Measurements from ENCODE around the gene DDOST.

DDOST gene

DNA sequence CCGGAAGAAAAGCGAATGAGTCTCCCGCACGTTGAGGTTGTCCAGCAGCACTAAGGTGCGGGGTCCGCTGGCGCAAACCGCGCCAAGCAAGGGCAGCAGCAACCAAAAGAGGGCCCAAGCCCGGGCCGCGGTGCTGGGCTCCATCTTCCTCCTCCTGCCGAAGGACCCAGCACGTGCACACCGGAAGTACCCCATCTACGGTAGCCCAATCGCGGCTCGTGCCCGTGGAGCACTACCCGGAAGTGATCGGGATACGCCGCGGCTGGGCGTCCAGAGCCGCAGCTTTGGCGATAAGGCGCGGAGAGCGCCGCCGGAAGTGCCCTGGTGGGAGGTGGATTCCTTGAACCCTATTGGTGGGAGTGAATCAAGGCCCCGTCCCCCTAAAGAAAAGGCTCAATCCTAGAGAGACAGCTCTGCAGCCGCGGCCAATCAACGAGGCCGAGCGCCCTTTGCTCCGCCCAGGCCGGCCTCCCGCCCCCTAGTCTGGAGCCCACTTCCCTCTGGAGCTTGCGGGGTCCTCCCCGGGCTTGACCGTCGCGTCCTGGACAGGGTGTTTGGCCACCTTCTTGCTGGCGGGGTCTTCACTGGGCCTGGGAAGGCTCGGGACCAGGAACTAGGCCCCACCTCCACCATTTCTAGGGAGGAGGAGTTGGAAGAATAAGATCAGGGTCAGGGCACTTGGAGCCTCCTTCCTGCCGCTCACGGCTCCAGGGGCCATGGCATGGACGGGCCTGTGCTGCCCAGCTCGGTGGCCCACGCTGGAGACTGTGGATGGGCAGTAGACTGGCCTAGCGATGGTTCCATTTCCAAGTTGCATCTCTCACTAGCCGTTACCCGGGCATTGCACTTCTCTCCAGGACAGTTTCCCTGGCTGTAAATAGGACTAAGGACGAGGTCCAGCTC is at the start of gene DDOST:
Gene DDOST (minus strand): TSS at position 163 of the 903 bp plus-strand sequence. CDS start 19 bp downstream, at position 144.
- CTCF ChIA-PET: interaction anchor here (0.6 to 0.9 kb wide), 4 partner anchors 35 to 1580 kb away, joined by 3 to 6 read pairs (median 4); no protein-coding TSS in a partner anchor
- peak within 1 kb of the TSS; percentile 76 for H3K27ac ChIP-seq
- TF ChIP-seq, protein P1, sequence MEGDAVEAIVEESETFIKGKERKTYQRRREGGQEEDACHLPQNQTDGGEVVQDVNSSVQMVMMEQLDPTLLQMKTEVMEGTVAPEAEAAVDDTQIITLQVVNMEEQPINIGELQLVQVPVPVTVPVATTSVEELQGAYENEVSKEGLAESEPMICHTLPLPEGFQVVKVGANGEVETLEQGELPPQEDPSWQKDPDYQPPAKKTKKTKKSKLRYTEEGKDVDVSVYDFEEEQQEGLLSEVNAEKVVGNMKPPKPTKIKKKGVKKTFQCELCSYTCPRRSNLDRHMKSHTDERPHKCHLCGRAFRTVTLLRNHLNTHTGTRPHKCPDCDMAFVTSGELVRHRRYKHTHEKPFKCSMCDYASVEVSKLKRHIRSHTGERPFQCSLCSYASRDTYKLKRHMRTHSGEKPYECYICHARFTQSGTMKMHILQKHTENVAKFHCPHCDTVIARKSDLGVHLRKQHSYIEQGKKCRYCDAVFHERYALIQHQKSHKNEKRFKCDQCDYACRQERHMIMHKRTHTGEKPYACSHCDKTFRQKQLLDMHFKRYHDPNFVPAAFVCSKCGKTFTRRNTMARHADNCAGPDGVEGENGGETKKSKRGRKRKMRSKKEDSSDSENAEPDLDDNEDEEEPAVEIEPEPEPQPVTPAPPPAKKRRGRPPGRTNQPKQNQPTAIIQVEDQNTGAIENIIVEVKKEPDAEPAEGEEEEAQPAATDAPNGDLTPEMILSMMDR (conservative IDR thresholded peaks at IDR 0.05; ENCODE audit: low read depth): no peak
- POLR2A ChIA-PET (ENCODE audit: low non-redundant PET): interaction anchor here (0.6 to 0.9 kb wide), 2 partner anchors 211 to 533 kb away, joined by 3 read pairs; no protein-coding TSS in a partner anchor
- DNase-seq (ENCODE audit: low spot score): peak; percentile 99

DNA sequence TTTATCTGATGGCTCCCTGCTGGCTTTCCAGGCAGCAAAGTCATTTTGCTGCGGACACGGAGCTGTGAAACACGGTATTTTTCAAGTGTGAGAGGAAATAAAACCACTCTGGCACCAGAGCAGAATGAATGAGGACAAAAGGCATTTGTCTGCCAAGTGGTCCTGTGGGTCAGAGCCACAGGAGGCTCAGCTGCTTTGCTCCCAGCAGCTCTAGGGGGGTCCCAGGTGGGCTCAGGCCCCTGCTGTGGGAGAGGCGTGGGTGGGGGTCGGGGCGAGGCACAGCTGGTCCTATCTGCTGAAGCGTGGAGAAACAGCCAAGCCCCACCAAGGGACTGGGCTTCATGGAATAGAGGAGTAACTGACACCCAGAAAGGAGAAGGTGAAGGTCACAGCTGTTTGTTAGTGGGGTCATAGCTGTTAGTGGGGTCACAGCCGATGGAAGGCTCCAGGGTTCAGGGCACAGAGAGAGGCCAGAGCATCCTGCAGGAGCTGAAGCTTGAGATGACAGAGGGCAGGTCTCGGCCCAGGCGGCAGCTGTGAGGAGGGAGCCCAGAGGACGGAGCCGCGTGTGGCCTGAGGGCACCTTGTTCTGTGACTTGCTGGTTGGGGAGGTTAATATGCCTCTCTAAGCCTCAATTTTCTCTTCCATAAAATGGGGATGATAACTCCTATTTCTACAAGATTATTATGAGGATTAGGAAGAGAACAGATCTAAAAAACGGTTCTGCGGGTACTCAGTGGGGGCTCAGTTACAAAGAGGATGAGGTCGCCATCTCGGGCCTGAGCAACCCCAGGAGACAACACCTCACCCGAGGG is 49.5 kb upstream of the DDOST start:
- POLR2A ChIA-PET (ENCODE audit: low non-redundant PET): no interaction called here
- DNase-seq (ENCODE audit: low spot score): no peak
- TF ChIP-seq, protein P1 (conservative IDR thresholded peaks at IDR 0.05; ENCODE audit: low read depth): no peak
- H3K27ac ChIP-seq: no peak overlapping the region
- CTCF ChIA-PET: no interaction called here

DNA sequence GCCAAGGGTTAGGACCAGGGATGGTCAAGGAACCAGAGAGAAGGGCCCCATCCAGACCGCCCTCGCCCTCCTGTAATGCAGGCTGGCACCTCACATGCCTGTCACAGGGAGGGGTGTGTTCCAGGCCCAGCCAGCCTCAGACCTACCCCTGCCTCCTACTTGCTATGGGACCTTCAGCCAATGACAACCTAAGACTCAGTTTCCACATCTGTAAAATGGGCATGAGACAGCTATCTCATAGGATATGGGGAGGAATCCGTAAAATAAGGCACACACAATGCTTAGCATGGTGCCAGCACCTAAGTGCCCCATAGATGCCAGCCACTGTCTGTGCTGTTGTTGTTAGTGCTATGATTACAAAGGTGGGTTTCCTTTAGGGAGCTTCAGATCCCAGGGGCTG is 48.7 kb upstream of the DDOST start:
- TF ChIP-seq, protein P1 (conservative IDR thresholded peaks at IDR 0.05; ENCODE audit: low read depth): no peak
- ChIA-PET CTCF (no interaction called here), POLR2A (ENCODE audit: low non-redundant PET) (no interaction called here)
- no peak overlapping the region for H3K27ac ChIP-seq
- no peak for DNase-seq (ENCODE audit: low spot score)

DNA sequence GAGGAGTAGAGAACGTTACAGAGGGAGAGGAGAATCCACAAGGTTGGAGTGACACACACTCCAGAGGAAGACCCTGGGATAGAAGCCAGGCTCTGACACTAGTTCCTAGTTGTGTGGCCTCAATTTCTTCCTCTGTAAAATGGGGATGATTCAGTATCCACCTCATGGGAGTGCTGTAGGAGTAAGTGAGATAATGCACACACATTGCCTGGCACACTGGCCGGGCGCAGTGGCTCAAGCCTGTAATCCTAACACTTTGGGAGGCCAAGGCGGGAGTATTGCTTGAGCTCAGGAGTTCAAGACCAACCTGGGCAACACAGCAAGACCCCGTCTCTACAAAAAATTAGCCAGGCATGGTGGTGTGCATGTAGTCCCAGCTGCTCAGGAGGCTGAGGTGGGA is 47.7 kb upstream of the DDOST start:
- H3K27ac ChIP-seq: no peak overlapping the region
- no peak for DNase-seq (ENCODE audit: low spot score)
- TF ChIP-seq, protein P1 (conservative IDR thresholded peaks at IDR 0.05; ENCODE audit: low read depth): no peak
- POLR2A ChIA-PET (ENCODE audit: low non-redundant PET): no interaction called here
- CTCF ChIA-PET: interaction anchor here (2.5 kb wide), 1 partner anchor 12 kb away, joined by 7 read pairs; no protein-coding TSS in a partner anchor

DNA sequence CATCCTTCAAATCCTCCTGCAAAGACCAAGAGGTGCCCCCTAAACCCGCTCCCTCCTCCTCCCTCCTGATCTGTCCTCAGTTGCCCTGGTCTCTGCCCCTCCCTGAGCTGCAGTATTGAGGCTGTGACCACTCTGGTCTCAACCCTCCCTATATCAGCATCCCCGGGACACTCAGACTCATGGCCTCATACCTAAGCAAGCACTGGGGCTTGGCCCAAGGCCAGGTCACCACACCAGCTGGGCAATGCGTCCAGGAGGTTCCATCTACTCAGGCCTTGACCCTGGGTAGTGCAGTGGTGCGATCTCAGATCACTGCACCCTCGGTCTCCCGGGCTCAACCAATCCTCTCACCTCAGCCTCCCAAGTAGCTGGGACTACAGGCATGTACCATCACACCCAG is 46.9 kb upstream of the DDOST start:
- DNase-seq (ENCODE audit: low spot score): no peak
- ChIA-PET CTCF (interaction anchor here (0.6 to 2.5 kb wide), 2 partner anchors 11 to 252 kb away, joined by 4 to 7 read pairs; no protein-coding TSS in a partner anchor), POLR2A (ENCODE audit: low non-redundant PET) (no interaction called here)
- TF ChIP-seq, protein P1 (conservative IDR thresholded peaks at IDR 0.05; ENCODE audit: low read depth): no peak
- H3K27ac ChIP-seq: no peak overlapping the region

DNA sequence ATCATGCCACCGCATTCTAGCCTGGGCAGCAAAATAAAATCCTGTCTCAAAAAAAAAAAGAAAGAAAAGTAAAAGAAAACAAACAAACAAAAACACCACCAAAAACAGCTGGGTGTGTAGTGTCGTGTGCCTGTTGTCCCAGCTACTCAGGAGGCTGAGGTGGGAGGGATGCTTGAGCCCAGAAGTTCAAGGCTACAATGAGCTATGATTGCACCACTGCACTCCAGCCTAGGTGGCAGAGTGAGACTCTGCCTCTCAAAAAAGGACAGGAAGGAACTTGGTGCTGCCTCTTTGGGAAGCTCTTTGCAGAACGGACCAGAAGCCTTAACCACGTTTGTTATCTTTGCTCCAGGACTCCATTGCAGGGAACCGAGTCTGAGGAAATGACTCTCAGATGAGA is 45.7 kb upstream of the DDOST start:
- TF ChIP-seq, protein P1 (conservative IDR thresholded peaks at IDR 0.05; ENCODE audit: low read depth): no peak
- no peak overlapping the region for H3K27ac ChIP-seq
- DNase-seq (ENCODE audit: low spot score): no peak
- ChIA-PET CTCF (interaction anchor here (0.7 to 2.5 kb wide), 3 partner anchors 9 to 186 kb away, joined by 3 to 7 read pairs (median 4); no protein-coding TSS in a partner anchor), POLR2A (ENCODE audit: low non-redundant PET) (no interaction called here)
